AG10803 (cell line): ENCODE measurements around the gene SHROOM3.
A peak's percentile ranks its signal among the peaks of the same experiment; 100 is the strongest.

Experiments used
- DNase-seq: peaks from one replicate; pipeline ENCODE4 v3.0.0; 2010; ENCODE audit warnings: low read depth
- H3K4me3 ChIP-seq: 2 replicates; pipeline ENCODE4 v1.5.1; 2011; ENCODE audit warnings: mild to moderate bottlenecking, low read length, control low read depth
- CTCF ChIP-seq: conservative IDR thresholded peaks from 2 replicates; pipeline ENCODE4 v1.5.1; 2011; ENCODE audit warnings: mild to moderate bottlenecking, low read length, control low read depth, inconsistent platforms

SHROOM3 gene

GRCh38 chr4:76780781-76781697 lies 346.0 kb downstream of the SHROOM3 start:
- no peak for TF ChIP-seq CTCF
- DNase-seq: peak; percentile 79
- H3K4me3 ChIP-seq: no peak overlapping the region

- H3K4me3 ChIP-seq: peak overlapping the region; percentile 12
- no peak for TF ChIP-seq CTCF
- peak; percentile 100 for DNase-seq
Measured at GRCh38 chr4:76781698-76782595, 346.9 kb downstream of the SHROOM3 start.

- no peak for TF ChIP-seq CTCF
- DNase-seq: peak; percentile 93
- no peak overlapping the region; the same call in 1 of the 2 replicates for H3K4me3 ChIP-seq
Measured at GRCh38 chr4:76782837-76783236, 347.8 kb downstream of the SHROOM3 start.

- H3K4me3 ChIP-seq: no peak overlapping the region
- TF ChIP-seq CTCF: no peak
- peak; percentile 41 for DNase-seq
Measured at GRCh38 chr4:76783836-76784235, 348.8 kb downstream of the SHROOM3 start.

GRCh38 chr4:76784237-76784636 lies 349.2 kb downstream of the SHROOM3 start:
- H3K4me3 ChIP-seq: no peak overlapping the region
- TF ChIP-seq CTCF: no peak
- DNase-seq: no peak

GRCh38 chr4:76787898-76788297 lies 352.9 kb downstream of the SHROOM3 start:
- no peak for DNase-seq
- TF ChIP-seq CTCF: no peak
- no peak overlapping the region for H3K4me3 ChIP-seq
